CD4-positive, CD25-positive, alpha-beta regulatory T cell (primary cell): Measurements from ENCODE around the gene ALCAM. TPM values are rescaled to one million over a fixed set of nuclear protein-coding genes. Genes with fewer than 3 reads are reported as not detected.

Experiments
- ATAC-seq, 2 donors: fragments of 150-1000 bp; cut with Tn5 transposase; one replicate each; pipeline ENCODE4 v1.10.0; 2021; ENCODE audit warnings: low read depth in 2 of 2, moderate number of reproducible peaks in 2 of 2, moderate library complexity in 1 of 2
- DNase-seq, 3 donors: peaks; one replicate each; pipeline versions ENCODE4 v3.0.0 to v3.0.0-alpha.2; 2012 to 2022; ENCODE audit warnings: mixed read lengths in 1 of 3
- H3K27ac ChIP-seq: one replicate; pipeline ENCODE4 v1.7.0; 2013; ENCODE audit warnings: mild to moderate bottlenecking, low read length; ENCODE audit not compliant: insufficient read depth, poor library complexity, severe bottlenecking
- H3K27me3 ChIP-seq: one replicate; pipeline ENCODE4 v1.7.0; 2013; ENCODE audit warnings: low read length; ENCODE audit not compliant: control insufficient read depth, insufficient read depth
- H3K36me3 ChIP-seq: one replicate; pipeline ENCODE4 v1.7.0; 2013; ENCODE audit warnings: mild to moderate bottlenecking, low read length, moderate library complexity; ENCODE audit not compliant: control insufficient read depth, insufficient read depth
- H3K4me1 ChIP-seq: 2 replicates; pipeline ENCODE4 v1.7.0; 2013; ENCODE audit warnings: mild to moderate bottlenecking, low read length; ENCODE audit not compliant: insufficient read depth, control insufficient read depth, poor library complexity, severe bottlenecking
- H3K4me3 ChIP-seq: one replicate; pipeline ENCODE4 v1.7.0; 2013; ENCODE audit warnings: low read depth, mild to moderate bottlenecking, low read length, moderate library complexity
- H3K9me3 ChIP-seq, 2 experiments: 1 replicate in 1 of 2; 2 replicates in 1 of 2; pipeline ENCODE4 v1.7.0; 2013; ENCODE audit warnings: low read length in 2 of 2, mild to moderate bottlenecking in 1 of 2, moderate library complexity in 1 of 2; ENCODE audit not compliant: control insufficient read depth in 2 of 2
- H3K27ac Mint-ChIP-seq, 3 donors: one replicate each; pipeline ENCODE4 v1.8.0; 2020 to 2022; ENCODE audit warnings: mild to moderate bottlenecking in 3 of 3, mixed read lengths in 3 of 3, moderate library complexity in 2 of 3
- H3K27me3 Mint-ChIP-seq: one replicate; pipeline ENCODE4 v1.8.0; 2022; ENCODE audit warnings: mild to moderate bottlenecking, mixed read lengths
- H3K36me3 Mint-ChIP-seq: one replicate; pipeline ENCODE4 v1.8.0; 2020; ENCODE audit warnings: mixed read lengths
- H3K4me1 Mint-ChIP-seq, 4 donors: one replicate each; pipeline ENCODE4 v1.8.0; 2020 to 2022; ENCODE audit warnings: mixed read lengths in 4 of 4, mild to moderate bottlenecking in 1 of 4
- H3K4me3 Mint-ChIP-seq, 4 donors: one replicate each; pipeline ENCODE4 v1.8.0; 2020 to 2022; ENCODE audit warnings: mild to moderate bottlenecking in 4 of 4, mixed read lengths in 4 of 4, moderate library complexity in 3 of 4
- H3K9me3 Mint-ChIP-seq, 7 donors: one replicate each; pipeline ENCODE4 v1.8.0; 2020 to 2022; ENCODE audit warnings: mixed read lengths in 7 of 7, mild to moderate bottlenecking in 3 of 7, moderate library complexity in 2 of 7
- polyA plus RNA-seq, 4 donors: library from polyadenylated mRNA; unstranded; fragments of 300-500 nt; fragmentation: Illumina TruSeq; gene quantifications; one replicate each; pipeline ENCODE4 v1.2.3, GENCODE V29; 2021
- total RNA-seq: library from RNA; stranded (reverse); gene quantifications from one replicate; pipeline ENCODE4 v1.2.3, GENCODE V29; 2022

Gene ALCAM
- total and polyA plus RNA-seq, 5 donors from 2014 or later = 6.1 to 13.2 (median 7.5) TPM

DNA sequence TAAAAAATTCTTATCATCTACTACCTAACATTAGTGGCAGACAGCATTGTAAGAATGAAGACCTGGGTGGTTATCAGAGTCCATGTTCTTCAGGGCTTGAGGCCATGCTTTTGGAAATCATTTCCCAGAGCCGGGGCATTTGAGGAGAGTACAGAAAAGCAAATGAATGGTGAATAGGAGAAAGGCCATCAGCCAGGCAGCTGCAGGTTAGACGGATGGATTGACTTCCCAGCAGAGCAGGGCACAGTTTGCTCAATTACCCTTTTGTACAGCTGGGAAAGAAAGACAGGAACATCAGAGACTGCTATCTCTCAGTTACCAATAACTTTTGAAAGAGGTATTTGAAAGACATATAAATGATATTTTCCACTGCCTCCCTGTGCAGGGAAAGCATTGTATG lies 135.6 kb downstream of the ALCAM start:
- Mint-ChIP-seq H3K36me3 (peaks cover 6% of the 10 kb centered on the region), H3K27me3 (no peaks in the 10 kb centered on the region), H3K4me3 (no peak overlapping the region), H3K27ac (no peak overlapping the region), H3K4me1 (peaks cover 0 to 2% (median 0%) of the 10 kb centered on the region in 4 donors), H3K9me3 (no peaks in the 10 kb centered on the region)
- Histone ChIP-seq H3K27ac (no peak overlapping the region), H3K4me1 (no peaks in the 10 kb centered on the region), H3K9me3 (no peaks in the 10 kb centered on the region), H3K36me3 (no peaks in the 10 kb centered on the region), H3K4me3 (no peak overlapping the region), H3K27me3 (no peaks in the 10 kb centered on the region)
- DNase-seq (no peak), ATAC-seq (no peak)

DNA sequence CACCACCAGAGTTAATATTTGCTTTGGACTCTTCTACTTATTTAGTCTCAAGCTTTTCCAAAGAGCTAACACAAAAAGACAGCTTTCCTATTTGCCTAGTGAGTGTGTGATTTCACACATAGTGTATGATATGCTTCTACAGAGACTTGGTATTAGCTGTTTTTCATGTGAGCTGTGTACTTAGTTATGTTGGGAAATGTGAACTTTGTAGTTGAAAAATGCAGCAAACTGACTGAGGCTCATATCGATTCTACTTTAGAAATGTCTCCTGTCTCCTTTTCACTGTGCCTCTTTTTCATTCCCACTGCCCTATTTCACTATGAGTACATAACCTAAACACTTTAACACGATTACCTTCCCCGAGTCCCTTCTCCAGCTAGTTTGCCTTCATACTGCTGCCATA lies 136.5 kb downstream of the ALCAM start:
- H3K9me3 ChIP-seq = no peaks in the 10 kb centered on the region
- H3K27ac ChIP-seq = no peak overlapping the region
- ATAC-seq = no peak
- no peaks in the 10 kb centered on the region for H3K9me3 Mint-ChIP-seq
- no peaks in the 10 kb centered on the region for H3K4me1 Mint-ChIP-seq
- H3K36me3 ChIP-seq = no peaks in the 10 kb centered on the region
- no peak overlapping the region for H3K27ac Mint-ChIP-seq
- no peaks in the 10 kb centered on the region for H3K27me3 ChIP-seq
- no peaks in the 10 kb centered on the region for H3K4me1 ChIP-seq
- no peaks in the 10 kb centered on the region for H3K27me3 Mint-ChIP-seq
- H3K4me3 Mint-ChIP-seq = no peak overlapping the region
- DNase-seq = no peak
- peaks cover 6% of the 10 kb centered on the region for H3K36me3 Mint-ChIP-seq
- no peak overlapping the region for H3K4me3 ChIP-seq

DNA sequence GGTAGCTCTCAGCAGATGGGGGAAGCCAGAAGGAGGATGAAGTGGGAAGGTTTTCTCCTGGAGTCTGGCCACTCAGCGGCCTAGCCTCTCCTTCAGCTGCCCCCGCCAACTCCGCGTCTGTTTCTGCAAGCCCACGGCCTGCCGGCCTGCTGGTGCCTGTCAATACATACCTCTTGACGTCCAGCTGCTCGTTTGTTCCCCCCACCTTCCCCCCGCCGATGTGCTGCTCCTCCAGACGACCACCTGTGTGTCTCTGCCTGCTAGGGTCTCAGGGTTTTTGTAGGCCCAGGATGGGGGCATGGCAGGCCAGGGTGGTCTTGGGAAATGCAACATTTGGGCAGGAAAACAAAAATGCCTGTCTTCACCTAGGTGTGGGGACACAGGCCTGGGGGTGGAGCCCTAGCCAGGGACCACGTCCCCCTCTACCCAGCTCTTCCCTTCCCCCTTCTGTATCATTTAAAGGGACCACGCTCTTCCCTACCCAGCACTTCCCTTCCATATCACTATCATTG lies 137.8 kb downstream of the ALCAM start:
- Mint-ChIP-seq H3K27ac (no peak overlapping the region), H3K9me3 (peaks cover 0 to 1% (median 0%) of the 10 kb centered on the region in 7 donors), H3K36me3 (peaks cover 6% of the 10 kb centered on the region), H3K4me3 (no peak overlapping the region), H3K27me3 (no peaks in the 10 kb centered on the region), H3K4me1 (no peaks in the 10 kb centered on the region)
- no peak overlapping the region for H3K4me3 ChIP-seq
- no peaks in the 10 kb centered on the region for H3K4me1 ChIP-seq
- H3K36me3 ChIP-seq = no peaks in the 10 kb centered on the region
- ATAC-seq (no peak), DNase-seq (no peak)
- no peaks in the 10 kb centered on the region for H3K9me3 ChIP-seq
- H3K27ac ChIP-seq = no peak overlapping the region
- H3K27me3 ChIP-seq = no peaks in the 10 kb centered on the region

DNA sequence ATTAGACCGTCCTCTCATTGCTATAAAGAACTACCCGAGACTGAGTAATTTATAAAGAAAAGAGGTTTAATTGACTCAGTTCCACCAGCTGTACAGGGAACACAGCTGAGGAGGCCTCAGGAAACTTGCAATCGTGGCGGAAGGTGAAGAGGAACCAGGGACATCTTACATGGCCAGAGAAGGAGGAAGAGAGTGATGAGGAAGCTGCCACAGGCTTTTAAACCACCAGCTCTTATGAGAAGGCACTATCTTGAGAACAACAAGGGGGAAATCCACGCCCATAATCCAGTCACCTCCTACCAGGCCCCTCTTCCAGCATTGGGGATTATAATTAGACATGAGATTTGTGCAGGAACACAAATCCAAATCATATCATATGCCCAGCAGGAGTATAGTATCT lies 138.5 kb downstream of the ALCAM start:
- DNase-seq (no peak), ATAC-seq (no peak)
- H3K36me3 Mint-ChIP-seq = peaks cover 6% of the 10 kb centered on the region
- no peak overlapping the region for H3K4me3 Mint-ChIP-seq
- Histone ChIP-seq H3K9me3 (no peaks in the 10 kb centered on the region), H3K27me3 (no peaks in the 10 kb centered on the region), H3K4me1 (no peaks in the 10 kb centered on the region), H3K4me3 (no peak overlapping the region), H3K36me3 (no peaks in the 10 kb centered on the region), H3K27ac (no peak overlapping the region)
- no peaks in the 10 kb centered on the region for H3K4me1 Mint-ChIP-seq
- H3K9me3 Mint-ChIP-seq = peaks cover 0 to 1% (median 0%) of the 10 kb centered on the region in 7 donors
- peak overlapping the region in 1 of 3 donors; percentile 74 for H3K27ac Mint-ChIP-seq
- H3K27me3 Mint-ChIP-seq = no peaks in the 10 kb centered on the region

DNA sequence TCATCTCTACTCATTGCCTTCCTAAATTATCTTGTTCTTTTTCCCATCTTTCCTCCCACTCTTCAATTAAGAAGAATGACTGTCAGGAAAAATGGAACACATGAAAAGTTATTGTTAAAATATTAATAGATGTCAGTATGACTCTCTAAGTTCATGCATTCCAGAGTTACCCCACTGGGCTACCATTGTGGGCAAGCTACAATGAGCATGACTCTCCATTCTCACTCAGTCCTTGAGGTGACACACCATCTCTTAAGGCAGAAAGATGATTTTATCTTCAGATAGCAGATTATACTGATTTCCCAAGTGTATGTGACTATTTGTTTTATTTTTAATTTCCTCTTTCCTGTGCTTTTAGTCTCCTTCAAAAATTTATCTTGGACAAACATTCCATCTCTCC lies 144.3 kb downstream of the ALCAM start:
- Histone ChIP-seq H3K4me1 (no peaks in the 10 kb centered on the region), H3K4me3 (no peak overlapping the region), H3K27me3 (no peaks in the 10 kb centered on the region), H3K9me3 (no peaks in the 10 kb centered on the region), H3K27ac (no peak overlapping the region), H3K36me3 (no peaks in the 10 kb centered on the region)
- Mint-ChIP-seq H3K27me3 (no peaks in the 10 kb centered on the region), H3K4me3 (no peak overlapping the region), H3K9me3 (peaks cover 0 to 1% (median 0%) of the 10 kb centered on the region in 7 donors), H3K27ac (no peak overlapping the region), H3K4me1 (no peaks in the 10 kb centered on the region), H3K36me3 (no peaks in the 10 kb centered on the region)
- no peak for DNase-seq
- no peak for ATAC-seq

DNA sequence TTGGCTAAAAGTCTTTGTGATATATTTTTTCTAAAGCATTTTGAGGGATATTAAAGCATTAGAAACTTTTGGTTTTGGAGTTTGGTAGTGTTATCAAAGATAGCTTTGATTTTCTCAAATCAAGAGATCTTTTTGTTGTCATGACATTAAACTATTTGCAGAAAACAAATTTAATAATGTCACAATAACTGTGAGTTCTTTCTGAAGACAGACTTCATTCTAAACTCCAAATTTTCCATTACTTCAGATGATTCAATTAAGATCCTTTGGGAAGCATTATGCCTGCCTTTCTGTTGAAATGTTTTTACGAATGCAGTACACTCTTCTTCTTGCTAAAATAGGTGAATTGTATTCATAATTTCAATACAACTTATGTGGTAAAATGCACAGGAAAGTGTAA lies 145.4 kb downstream of the ALCAM start:
- Mint-ChIP-seq H3K9me3 (peaks cover 0 to 1% (median 0%) of the 10 kb centered on the region in 7 donors), H3K36me3 (no peaks in the 10 kb centered on the region), H3K4me3 (no peak overlapping the region), H3K4me1 (peaks cover 0 to 4% (median 0%) of the 10 kb centered on the region in 4 donors), H3K27ac (no peak overlapping the region), H3K27me3 (no peaks in the 10 kb centered on the region)
- Histone ChIP-seq H3K36me3 (no peaks in the 10 kb centered on the region), H3K4me1 (no peaks in the 10 kb centered on the region), H3K27me3 (no peaks in the 10 kb centered on the region), H3K9me3 (no peaks in the 10 kb centered on the region), H3K4me3 (no peak overlapping the region), H3K27ac (no peak overlapping the region)
- ATAC-seq (no peak), DNase-seq (no peak)

DNA sequence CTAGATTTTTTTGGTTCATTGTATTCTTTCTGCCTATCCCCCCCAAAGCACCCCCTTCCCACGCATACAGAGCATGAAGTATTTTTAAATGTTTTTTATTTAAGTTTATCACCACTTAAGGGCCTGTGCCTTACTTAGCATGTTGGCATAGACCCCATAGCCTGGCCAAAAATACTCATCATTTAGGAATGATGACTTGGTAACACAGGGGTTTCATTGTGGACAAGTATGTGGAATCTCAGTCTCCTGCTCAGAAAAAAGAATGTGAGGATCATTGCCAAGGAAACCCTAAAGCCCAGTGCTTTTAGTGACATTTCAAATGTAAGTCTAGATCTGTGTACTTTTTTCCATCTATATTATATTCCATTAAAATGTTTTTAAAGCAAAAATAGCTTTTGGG lies 146.3 kb downstream of the ALCAM start:
- no peaks in the 10 kb centered on the region for H3K36me3 Mint-ChIP-seq
- H3K36me3 ChIP-seq = no peaks in the 10 kb centered on the region
- no peak for ATAC-seq
- DNase-seq = no peak
- H3K4me1 ChIP-seq = no peaks in the 10 kb centered on the region
- H3K9me3 ChIP-seq = no peaks in the 10 kb centered on the region
- H3K9me3 Mint-ChIP-seq = peaks cover 0 to 1% (median 0%) of the 10 kb centered on the region in 7 donors
- H3K4me3 ChIP-seq = no peak overlapping the region
- H3K4me3 Mint-ChIP-seq = no peak overlapping the region
- no peak overlapping the region for H3K27ac ChIP-seq
- no peaks in the 10 kb centered on the region for H3K27me3 ChIP-seq
- H3K27me3 Mint-ChIP-seq = no peaks in the 10 kb centered on the region
- H3K27ac Mint-ChIP-seq = no peak overlapping the region
- peaks cover 0 to 4% (median 0%) of the 10 kb centered on the region in 4 donors for H3K4me1 Mint-ChIP-seq

DNA sequence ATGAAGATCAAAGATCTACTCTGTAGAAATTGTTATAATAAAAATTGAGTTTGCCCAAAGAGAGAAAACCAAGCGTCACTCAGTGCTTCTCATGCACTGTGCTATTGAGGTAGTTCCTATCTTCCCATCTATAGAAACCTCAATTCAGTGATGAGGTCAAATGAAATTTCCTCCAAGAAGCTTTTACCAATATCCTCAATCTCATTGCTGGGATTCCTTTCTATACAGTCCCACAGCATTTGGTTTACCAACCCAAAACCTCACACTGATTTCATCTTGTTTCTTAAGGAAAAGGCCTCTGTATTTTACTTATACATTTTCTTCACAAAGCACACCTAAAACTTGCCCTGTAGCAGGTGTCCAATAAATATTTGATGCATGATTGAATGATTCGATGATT lies 147.2 kb downstream of the ALCAM start:
- no peak overlapping the region for H3K4me3 ChIP-seq
- H3K4me1 ChIP-seq = no peaks in the 10 kb centered on the region
- Mint-ChIP-seq H3K27me3 (no peaks in the 10 kb centered on the region), H3K36me3 (no peaks in the 10 kb centered on the region), H3K27ac (no peak overlapping the region), H3K4me3 (no peak overlapping the region), H3K4me1 (peaks cover 0 to 4% (median 3%) of the 10 kb centered on the region in 4 donors), H3K9me3 (no peaks in the 10 kb centered on the region)
- no peaks in the 10 kb centered on the region for H3K27me3 ChIP-seq
- ATAC-seq (no peak), DNase-seq (no peak)
- no peaks in the 10 kb centered on the region for H3K36me3 ChIP-seq
- no peaks in the 10 kb centered on the region for H3K9me3 ChIP-seq
- H3K27ac ChIP-seq = no peak overlapping the region
